SIG-M5 (cell line): ENCODE measurements around the gene GLUD1.
"Not testable (repeated sequence)": the region's sequence is repeated elsewhere in the genome, so short reads cannot be mapped to it uniquely, and the experiment has no call there.

ENCODE experiments used
- DNase-seq: peaks from one replicate; lab custom pipeline; 2025; lab: John Stamatoyannopoulos, UW

GLUD1 gene

DNA sequence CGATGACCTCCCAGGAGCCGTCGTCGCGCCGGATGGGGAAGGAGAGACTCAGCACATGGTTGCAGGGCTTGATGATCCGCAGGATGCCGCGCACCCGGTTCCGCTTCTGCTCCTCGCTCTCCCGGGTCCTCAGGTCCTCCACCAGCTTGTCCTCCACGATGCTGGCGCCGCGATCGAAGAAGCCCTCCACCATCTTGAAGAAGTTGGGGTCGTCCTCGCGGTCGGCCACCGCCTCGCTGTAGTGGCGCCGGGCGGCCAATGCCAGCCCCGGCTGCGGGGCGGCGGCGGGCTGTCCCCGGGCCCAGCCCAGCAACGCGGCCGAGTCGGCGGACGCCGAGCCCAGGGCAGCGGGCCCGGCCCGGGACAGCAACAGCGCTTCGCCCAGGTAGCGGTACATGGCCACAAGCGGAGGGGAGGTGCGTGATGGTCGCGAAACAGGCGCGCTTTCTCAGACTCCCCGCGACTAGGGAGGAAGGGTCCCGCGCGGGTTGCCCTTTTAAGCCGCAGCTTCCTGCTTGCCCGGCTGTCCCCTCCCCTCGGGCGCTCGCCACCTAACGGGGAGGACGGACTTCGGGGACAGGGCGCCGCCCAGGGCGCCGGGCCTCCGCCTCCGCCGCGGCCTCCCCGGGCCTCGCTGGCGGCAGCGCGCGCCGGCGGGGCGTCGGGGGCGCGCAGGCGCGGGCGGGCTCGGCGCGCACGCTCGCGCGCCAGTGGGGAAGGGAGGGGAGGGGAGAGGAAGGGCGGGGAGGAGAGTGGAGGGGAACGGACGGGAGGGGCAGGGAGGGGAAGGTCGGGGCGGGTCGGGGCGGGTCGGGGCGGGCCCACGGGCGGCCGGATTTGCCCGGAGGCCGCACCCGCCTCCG is at the start of gene GLUD1, which contains the start of gene SHLD2:
Gene GLUD1 (minus strand): TSS at position 471 of the 863 bp plus-strand sequence. CDS start 74 bp downstream, at position 397.
Gene SHLD2 (plus strand): TSS at position 834 of the 863 bp plus-strand sequence. CDS start 56,149 bp downstream, outside the sequence.
- DNase-seq: peak; percentile 27

DNA sequence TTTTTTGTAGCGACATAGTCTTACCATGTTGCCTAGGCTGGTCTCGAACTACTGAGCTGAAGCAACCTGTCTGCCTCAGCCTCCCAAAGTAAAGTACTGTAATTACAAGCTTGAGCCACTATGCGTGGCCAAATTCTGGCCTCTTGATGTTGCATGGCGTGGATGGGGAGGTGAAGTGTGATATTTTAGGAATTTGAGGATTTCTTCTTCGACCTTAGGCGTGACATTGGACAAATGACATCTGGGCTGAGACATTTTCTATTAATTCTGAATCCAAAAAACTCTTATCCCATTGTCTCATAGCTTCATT is 48.4 kb upstream of the GLUD1 start:
- DNase-seq: not testable (repeated sequence)

DNA sequence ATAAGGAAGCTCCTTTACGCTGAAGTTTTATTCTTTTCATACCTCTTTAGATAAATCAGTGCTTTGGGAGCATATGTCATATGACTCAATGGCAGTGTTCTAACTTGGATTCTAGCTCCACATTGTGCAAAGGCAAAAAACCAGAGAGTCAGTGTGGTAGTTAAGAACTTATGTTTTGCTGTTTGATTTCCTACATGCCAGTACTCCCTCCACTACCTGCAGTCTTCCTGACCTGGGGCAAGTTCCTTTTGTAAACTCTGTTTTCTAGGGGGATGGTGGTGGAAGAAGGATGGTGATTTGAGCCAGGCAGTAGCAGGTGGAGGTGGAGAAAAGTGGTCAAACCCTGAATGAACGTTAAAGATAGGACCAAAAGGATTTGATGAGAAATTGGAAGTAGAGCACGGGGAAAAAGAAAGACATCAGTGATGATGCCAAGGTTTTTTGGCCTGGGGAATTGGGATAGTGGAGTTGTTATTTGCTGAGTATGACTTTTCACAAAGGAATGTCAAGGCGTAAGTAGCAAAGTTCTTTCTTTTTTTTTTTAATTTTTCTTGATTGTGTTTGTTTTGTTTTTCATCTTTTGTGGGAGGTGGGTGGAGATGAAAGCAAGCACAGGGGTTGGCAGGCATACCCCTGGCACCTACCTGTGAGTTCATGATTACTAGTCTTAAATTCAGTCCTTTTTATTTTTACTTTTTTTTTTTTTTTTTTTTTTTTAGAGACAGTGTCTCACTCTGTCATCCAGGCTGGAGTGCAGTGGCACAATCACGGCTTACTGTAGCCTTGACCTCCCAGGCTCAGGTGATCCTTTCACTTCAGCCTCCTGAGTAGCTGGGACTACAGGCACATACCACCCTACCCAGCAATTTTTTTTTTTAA is 47.8 kb upstream of the GLUD1 start:
- DNase-seq: not testable (repeated sequence)

DNA sequence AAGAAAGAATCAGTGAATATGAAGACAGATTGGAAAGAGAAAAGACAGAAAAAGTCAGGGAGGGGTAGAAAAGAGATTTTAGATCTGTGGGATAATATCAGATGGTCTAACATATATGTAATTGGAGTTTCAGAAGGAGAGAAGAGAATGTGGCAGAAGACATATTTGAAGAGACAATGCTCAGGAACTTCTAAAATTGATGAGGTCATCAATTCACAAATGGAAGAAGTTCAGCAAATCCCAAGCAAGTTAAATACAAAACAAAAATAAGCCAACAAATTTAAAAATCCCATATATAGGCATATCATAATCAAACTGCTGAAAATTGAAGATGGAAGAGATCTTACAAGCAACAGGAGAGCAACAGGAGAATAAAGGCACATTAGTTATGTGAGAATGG is 42.8 kb upstream of the GLUD1 start:
- not testable (repeated sequence) for DNase-seq

DNA sequence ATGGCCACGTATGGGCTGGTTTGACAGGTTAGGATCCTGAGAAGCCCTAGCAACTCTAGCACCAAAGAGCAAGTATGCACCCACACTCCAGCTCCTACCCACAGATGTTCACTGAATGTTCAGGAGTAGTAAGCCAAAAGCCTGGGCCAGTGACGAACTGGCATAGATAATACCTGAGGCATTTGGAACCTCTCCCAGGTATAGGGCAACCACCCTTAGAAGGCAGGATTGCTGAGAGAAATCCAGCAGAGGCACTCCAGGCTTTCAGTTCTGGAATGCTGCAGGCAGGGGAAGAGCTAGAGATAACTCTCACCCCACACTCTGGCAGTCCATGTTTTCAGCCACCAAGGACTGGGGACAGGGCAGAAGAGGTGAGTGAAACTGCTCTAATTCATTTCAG is 39.8 kb upstream of the GLUD1 start:
- DNase-seq: not testable (repeated sequence)

DNA sequence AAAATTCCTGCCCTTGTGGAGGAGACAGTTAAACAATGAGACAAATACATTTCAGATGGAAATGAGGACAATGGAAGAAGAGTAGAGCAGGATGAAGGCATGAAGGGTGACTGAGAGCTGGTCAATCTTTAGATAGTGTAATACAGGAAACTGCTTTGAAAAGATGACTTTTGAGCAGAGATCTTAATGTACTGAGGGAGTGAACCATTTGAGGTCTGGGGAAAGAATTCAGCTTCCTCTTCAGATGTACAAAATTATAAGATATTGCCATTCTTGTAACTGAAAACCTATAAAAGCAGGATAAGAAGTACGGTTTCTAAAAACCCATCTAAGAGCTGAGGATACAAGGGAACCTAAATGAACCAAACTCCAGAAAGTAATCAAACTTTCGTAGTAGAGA is 39.3 kb upstream of the GLUD1 start:
- DNase-seq: not testable (repeated sequence)

DNA sequence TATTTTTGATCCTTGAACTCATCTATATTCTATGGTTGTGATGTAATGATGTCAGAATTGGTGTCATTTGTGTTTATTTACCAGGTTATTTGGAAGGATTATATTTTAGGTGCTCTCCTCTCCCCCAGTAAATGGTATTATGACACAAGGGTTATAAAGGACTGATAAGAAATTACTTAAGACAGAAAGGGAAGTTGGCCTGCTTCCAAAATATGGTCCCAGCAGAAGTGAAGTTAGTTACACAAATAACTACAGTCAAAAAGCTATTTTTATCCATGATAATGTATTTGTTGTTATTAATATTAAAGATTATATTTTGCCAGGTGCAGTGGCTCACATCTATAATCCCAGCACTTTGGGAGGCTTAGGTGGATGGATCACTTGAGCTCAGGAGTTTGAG is 37.5 kb upstream of the GLUD1 start:
- peak; percentile 29 for DNase-seq

DNA sequence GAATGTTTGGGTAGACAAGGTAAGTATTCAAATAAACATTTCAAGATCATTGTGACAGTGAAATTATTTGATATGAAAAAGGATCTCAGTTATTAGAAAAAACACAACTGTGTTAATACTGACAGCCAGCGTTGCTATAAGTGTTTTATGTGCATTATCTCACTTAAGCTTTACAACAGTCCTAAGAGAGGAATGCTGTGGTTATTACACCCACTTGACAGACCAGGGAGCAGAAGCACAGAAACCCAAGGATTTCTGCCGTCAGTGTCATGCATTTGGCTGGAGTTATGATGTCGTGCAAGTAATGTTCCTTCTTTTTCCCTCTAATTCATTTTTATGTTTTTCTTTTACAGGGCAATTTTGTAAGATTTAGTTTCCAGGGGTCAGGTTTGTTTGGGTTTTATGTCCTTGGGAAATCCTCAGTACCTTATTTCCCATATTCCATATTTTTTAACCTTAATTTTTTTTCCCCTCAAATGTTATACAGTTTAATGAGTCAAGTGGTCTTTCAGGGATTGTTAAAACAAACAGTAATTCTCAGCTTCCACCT is 33.0 kb upstream of the GLUD1 start:
- not testable (repeated sequence) for DNase-seq

DNA sequence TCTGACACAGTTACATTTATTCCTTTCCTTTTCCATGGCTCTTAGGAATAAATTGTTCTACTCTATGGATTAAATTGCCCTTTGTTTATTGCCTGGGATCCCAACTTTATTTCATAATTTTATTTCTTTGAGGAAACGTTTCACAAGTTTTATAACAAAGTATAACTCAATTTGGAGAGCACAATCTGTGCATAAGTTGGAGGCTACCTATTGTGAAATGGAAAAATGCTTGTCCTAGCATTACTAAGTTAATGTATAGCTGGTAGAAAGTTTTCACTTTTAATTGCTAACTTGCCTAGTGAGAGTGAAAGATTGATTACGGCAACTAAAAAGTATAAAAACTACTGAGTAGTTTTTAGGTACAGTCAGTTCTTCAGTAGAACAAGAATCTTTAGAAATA is 32.4 kb upstream of the GLUD1 start:
- not testable (repeated sequence) for DNase-seq

DNA sequence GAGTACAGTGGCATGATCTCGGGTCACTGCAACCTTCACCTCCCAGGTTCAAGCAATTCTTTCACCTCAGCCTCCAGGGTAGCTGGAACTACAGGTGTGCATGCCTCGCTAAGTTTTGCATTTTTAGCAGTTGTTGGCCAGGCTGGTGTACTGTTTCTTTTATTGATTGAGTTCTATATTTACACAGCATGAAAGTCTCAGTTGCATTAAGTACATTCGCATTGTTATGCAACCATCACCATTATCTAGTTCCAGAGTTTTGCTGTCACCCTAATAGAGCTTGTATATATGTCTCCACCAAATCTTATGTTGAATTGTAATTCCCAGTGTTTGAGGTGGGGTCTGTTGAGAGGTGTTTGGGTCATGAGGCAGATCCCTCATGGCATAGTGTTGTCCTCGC is 28.7 kb upstream of the GLUD1 start:
- not testable (repeated sequence) for DNase-seq

DNA sequence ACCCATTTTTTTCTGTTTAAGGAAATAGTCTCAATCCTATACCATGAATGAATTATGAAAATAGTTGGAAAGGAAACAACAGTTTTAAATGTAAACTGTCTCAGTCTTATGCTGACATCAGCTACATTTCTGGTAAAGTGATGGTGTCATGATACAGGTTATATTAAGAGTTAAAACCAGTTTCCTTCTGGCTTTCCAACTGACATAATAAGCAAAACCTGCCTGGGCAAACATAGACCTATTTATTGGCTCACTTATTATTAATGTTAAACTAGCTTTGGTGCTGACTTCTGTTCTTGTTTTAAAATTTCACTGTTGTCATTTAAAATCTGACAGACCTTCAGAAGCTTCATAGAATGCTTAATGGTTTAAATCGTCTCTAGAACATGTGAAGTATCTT is 24.4 kb upstream of the GLUD1 start:
- not testable (repeated sequence) for DNase-seq

DNA sequence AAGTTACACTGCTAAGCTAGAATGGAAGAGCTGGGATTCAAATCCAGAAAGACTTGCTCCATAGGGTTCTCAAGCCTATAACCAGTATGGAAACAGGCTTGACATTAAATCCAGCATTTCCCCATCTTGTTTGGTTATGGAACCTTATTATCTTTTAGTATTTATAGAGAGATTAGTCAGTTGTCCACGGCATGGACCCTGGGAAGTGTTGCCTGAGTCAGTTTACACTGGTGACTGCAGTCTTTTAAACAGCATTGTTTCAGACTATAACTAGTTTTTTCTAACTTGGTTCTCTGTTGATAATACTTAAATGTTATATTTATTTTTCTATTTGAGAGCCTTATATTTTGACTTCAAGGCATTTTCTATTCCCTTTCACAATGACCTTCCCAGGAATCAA is 23.5 kb upstream of the GLUD1 start:
- not testable (repeated sequence) for DNase-seq

DNA sequence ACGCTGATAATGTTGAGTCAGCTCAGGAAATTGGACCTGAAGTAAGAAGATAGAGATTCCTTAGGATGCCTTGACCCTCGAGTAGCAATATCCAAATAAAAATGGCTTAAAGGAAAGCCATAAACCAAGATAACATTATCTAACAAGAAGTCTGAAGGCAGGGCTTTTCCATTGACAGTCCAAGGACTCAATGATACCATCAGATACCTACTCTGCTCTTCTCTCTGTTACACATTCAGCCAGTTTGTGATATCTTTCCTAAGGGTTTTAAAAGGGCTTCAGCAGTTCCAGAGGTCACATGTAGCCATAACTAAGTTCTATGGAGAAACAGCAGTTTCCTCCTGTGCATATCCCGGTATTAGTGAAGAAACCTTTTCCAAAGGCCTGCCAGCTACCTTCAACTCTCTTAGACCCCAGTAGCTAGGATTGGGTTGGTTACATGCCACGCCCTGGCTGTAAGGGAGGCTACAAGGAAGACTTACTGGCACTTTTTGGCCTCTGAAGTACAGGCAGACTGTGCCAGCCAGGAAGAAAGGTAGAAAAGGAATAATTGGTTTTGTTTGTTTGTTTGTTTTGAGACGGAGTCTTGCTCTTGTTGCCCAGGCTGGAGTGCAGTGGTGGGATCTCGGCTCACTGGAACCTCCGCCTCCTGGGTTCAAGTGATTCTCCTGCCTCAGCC is 10.9 kb upstream of the GLUD1 start:
- no peak for DNase-seq

DNA sequence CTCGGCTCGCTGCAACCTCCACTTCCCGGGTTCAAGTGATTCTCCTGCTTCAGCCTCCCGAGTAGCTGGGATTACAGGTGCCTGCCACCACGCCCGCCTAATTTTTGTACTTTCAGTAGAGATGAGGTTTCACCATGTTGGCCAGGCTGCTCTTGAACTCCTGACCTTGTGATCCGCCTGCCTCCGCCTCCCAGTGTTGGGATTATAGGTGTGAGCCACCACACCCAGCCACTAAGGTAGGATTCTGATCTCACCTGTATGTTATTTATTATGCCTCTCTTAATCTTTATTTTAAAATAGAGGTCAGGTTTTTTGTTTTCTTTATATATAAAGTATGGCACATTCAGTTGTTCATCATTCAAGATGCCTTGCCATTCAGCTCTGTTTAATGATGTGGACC is 10.1 kb upstream of the GLUD1 start:
- DNase-seq: not testable (repeated sequence)

DNA sequence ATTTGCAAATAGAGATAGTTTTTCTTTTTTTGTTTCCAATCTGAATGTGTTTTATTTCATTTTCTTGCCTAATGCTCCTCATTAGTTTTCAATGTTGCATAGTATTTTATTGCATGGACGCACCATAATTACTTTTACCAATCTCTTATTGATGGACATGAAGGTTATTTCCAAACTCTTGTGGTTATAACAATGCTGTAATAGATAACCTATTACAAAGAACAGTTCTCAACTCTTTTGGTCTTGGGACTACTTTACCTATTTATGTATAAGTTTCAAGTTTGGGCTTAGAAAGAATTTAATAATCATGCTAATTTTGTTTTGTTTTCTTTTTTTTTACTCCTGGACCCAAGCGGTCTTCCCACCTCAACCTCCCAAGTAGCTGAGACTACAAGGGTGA is 7.4 kb upstream of the GLUD1 start:
- no peak for DNase-seq

DNA sequence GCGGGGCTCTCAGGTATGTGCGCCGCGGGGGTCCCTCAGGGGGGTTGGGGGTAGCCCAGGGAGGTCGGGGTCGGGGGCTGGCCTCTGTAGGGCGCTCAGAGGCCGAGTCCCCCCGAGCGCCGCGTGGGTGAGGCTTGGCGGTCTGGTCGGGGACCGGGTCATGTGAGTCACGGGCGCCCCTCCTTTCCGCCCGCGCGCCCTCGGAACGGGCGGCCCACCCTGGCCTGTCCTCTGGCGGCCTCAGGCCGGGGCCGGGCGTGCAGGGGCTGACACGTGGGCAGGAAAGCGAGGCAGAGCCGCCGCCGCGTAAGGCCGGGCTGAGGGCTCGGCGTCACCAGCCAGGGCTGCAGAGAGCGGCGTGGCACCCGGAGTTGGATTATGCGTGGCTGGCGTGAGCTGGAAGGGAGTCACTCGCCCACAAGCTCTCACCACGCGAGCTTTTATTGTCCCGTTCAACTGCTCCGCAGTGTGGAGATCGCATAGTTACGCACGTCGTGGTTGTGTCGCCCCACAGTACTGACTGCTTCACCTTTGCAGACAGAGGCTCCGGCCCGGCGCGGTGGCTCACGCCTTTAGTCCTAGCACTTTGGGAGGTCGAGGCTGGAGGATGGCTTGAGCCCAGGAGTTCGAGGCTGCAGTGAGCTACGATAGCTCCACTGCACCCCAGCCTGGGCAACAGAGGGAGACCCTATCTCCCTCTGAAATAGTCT is 748 bp upstream of the GLUD1 start:
- DNase-seq: no peak

DNA sequence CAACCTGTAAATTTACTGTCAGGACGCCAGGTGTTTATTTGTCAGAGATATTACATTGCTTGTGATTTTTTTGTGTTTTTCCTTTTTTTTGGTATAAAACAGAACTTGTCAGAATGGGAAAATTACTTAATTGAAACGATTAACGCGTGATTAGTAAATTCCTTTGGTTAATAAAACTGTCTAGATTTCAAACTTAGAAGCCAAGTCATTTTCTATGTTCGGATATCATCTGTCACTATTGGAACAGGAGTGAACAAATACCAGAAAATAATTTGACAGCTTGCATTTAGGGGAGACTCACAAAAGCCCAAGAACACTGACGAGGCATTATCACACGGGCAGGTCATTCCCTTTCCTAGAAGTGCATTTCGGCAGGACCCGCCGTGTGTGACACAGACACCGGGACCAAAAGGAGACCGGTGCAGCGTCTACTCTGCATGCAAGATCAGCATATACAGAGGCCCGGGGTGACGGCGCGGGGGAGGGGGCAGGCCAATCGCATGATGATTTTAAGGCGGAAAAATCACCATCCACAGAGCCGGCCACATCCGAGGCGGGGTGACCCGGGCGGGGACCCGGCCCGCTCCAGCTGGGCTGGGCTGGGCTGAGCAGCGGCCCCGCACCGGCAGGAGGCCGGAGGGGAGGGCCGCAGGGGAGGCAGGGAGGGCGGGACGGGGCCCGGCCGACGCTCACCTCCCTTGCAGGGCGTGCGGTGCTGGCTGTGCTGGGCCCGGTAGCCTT is 841 bp downstream of the GLUD1 start:
- DNase-seq: no peak

DNA sequence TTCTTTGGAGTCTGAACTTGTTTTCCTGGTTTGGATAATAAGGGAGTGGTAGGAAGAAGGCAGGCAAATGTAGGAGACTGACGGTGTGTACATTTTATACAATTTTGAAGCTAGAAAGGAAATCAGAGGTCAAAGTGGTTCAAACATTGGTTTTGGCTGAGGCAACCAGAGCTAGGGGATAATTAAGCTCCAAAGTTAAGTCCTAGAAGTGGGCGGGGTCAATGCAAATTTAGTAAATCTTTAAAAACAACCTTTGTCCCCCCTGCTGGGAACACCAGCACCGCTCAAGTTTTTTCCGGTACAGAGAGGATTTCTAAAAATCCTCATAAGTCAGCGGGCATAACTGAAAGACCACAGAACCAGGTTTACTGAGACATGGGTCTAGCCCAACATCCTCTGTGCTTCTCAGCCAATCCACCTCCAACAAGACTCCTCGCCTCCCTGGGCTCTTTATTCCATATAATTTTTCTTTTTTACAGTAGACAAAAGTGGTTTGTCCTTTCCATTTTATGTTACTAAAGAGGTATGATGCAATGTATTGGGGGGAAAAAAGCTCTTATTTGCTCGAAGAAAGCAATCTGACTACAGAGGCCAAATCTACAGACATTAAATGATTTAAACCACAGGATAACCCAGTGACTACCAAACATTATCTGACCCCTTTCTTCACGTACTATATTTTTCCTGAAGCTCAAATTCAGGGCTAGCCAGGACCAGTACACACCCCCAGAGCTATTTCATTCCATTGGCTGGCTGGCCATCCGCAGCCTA is 1.6 kb downstream of the GLUD1 start:
- no peak for DNase-seq

DNA sequence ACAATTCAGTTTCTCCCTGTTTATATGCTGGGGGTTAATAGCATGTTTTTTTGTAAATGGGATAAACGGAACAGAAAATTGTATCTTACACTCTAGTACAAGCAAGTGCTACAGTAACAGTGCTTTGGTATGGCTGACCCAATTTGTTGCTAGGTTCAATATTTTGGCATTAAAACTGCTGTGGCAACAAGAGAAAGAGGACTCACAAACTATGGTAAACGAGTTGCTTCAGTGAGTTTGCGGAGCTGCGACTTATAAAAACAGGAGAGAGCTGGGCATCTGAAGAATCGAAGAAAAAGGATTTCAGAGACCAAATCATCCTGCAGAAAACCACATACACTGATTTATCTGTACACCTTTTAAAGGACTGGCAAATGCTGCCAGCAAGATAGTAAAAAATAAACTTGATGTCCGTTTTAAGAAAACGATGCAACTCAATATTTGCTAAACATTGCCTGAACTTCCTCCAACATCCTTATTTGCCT is 2.2 kb downstream of the GLUD1 start:
- no peak for DNase-seq

DNA sequence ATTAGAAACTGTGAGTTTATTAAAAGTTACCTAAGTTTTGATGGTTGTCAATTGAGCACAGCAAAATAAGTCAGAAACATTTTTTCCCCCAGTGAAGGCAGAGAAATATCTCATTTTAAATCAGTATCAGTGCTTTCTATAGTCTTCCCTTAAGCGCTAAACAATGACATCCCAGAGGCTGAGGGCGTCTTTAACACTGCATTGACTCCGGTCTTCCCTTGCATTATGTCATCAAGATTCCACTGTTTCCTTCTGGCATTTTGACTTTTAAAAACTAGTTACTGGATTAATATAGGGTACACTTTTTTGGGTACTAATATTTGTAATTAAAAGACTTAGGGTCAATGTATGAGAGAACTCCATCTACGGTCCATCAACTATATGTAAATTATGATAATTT is 3.9 kb downstream of the GLUD1 start:
- no peak for DNase-seq
